KG1 (cell line): ENCODE results near the gene ATP10A.
"Not testable (repeated sequence)": the region's sequence is repeated elsewhere in the genome, so short reads cannot be mapped to it uniquely, and the experiment has no call there.

Source experiments
- DNase-seq: peaks from one replicate; lab custom pipeline; 2025; lab: John Stamatoyannopoulos, UW

The ATP10A gene

DNA sequence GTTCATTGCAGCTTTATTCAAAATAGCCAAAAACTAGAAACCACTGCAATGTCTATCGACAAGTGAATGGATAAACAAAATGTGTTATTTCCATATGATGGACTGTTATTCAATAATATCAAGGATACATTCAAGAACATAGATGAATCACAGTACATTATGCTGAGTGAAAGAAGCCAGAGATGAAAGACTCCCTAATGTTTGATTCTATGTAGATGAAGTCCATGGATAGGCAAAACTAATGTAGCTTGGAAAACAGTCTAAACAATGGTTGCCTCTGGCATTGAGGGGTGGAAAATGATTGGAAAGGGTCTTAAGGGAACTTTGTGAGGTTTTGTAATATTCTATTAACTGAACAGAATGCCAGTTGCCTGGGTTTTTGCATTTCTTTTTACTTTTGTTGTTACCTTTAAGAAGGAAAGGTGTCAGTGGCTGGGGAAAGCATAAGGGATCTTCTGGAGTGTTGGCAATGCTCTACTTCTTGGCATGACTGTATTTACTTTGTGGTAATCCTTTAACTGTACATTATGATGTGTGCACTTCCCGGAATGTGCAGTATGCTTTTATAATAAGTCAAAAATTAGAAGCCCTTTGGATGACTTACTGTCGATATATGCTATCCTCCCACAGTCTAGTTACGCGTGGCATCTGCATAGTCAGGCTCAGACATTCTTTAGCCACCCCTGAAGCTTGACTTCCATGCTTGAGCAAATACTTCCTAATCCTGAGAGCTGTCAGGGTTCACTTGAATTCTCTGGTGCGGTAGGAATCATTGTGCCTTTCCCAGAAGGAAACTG lies 20.5 kb upstream of the ATP10A start:
- DNase-seq = no peak

DNA sequence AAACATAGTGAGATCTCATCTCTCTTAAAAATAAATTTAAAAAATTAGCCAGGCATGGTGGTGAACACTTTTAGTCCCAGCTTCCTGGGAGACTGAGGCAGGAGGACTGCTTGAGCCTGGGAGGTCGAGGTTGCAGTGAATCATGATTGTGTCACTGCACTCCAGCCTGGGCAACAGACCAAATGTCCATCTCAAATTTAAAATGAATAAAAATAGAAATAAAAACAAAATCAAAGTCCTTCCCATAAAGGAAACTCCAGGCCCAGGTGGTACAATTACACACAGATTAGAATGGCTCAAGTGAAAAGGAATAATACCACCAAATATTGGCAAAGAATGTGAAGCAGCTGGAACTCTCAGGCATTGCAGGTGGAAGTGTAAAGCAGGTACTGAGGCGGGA lies 19.3 kb upstream of the ATP10A start:
- DNase-seq = no peak

DNA sequence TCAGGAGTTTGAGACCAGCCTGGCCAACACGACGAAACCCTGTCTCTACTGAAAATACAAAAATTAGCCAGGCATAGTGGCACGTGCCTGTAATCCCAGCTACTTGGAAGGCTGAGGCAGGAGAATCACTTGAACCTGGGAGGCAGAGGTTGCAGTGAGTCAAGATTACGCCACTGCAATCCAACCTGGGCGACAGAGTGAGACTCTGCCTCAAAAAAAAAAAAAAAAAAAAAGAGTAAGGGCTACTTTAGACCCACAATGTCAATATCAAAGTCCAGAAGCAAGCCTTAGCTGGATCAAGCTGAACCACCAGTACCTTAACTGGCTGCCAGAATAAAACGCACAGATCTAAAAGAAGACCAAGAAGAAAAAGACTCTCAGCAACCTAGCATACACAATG lies 17.8 kb upstream of the ATP10A start:
- not testable (repeated sequence) for DNase-seq

DNA sequence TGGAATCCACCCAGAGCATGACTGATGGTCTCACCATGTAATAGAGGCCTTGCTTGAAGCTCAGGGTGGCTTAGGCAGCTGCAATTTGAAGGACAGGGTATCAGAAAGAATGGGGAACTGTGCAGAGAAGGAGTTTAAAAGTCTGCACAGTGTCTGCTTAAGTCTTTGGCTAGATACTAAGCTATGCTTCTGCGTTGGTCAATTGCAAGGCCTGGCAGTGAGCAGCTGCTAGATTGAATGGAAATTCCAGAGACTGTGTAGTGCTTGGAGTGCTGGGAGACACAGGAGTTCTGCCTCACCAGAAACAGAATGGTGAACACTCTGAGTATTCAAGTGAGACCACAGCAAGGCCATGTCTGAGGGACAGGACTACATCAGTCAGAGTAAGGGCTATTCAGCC lies 17.3 kb upstream of the ATP10A start:
- no peak for DNase-seq

DNA sequence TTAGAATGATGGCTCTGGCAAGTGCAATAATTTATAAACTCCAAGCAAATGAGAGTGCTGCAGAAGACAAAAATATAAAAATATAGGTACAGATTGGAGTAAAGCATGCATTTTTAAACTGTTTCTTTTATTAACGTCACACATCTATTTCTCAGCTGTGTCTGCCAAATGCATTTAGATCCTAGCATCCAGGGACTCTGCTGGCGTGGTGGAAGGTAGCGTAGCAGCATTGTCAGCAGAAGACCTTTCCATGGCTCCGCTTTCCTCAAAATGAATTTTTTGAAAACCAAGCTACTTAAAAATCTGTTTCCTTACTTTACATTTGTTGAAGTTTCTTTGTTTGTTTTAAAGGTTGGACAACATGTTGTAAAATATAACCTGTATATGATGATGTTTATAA lies 16.3 kb upstream of the ATP10A start:
- no peak for DNase-seq

DNA sequence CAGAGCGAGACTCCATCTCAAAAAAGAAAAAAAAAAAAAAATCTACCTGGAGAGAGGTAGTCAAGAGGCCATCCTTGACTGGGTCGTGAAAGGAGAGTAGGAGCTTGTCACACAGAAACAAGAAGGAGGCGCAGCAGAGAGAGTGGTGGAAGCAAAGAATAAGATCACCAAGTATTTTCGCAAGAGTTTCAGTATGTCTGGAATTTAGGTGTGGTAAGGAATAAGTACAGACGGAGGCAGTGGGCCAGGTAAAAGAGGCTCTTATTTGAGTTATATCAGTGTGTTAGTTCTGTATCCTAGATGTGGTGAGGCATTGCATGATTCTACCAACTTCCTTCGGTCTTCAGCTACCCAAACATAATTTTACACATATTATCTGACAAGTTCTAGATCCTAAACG lies 14.6 kb upstream of the ATP10A start:
- no peak for DNase-seq

DNA sequence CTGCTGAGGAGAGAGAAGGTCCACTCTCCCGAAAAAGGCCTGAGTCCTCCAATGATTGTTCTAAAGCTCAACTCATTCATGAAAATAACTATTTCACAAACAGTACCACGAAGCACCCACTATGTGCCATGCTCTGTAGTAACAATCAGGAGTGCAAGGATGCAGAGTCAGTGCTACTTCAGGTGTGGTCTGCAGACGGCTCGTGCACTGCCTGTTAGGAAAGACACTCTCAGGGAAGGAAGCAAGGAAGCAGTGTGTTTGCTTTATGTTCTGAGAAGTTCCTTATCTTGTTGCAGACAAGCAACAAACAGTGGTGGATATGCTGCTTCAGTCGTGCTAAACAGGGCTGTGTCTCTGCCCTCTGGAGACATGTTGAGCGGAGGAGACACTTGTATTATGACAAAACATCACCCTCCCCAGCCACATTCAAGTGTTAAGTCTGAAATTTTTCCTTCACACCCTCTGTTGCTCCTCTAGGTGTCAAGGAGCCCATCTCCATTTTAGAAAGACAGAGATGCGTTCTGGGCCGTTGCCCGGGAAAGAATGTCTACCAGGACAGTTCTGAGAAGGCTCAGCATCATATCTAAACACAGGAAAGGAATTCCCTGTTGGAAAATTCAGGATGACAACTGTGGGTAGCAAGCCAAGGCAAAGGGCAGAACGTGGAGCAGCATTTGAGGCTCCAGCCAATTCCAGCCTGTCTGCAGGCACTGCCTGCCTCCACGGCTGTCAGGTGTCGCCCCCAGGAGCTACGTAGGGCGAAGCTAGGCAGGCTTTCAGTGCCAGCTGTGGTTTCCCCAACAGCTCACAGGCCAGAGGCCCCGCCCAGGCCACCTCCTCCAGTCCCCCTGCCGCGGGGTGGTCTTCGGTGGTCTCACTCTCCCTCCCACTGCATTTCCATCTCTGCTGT lies 13.4 kb upstream of the ATP10A start:
- DNase-seq = no peak

DNA sequence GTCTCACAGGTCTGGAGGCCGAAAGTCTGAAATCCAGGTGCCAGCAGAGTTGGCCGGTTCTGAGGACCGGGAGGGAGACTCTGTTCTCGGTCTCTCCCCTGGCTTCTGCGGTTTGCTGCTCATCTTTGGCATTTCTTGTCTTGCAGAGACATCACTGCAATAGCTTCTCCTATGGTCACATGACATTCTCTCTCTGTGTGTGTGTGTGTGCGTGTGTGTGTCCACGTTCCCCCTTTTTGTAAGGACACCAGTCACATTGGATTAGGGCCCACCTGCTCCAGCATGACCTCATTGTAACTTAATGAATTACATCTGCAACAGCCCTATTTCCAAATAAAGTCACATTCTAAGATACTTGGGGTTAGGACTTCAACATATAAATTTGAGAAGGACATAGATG lies 12.4 kb upstream of the ATP10A start:
- no peak for DNase-seq

DNA sequence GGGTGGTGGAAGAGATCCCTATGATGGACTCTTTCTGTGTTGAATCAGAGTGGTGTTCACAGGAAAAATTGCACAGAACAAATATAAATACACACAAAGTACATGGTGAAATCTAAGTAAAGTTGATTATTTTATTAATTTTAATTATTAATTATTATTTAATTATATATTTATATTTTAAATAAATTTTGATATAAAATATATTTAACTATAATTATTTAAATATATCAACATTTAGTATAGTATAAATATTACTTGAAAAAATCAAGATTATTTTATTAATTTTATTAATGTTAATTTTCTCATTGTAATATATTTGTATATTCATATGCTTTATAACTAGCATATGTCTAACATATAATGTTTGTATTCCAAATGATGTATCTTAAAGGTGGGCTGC lies 11.3 kb upstream of the ATP10A start:
- no peak for DNase-seq

DNA sequence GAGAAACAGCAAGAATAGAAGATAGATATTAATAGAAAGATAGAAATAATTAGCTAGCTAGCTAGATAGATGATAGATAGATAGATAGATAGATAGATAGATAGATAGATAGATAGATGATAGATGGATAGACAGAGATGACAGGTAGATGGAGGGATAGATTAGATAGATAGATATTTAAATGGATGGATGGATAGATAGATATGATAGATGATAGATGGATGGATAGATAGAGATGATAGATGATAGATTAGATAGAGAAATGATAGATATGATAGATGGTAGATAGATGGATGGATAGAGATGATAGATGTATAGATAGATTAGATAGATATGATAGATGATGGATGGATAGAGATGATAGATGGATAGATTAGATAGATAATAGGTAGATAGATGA lies 8.3 kb upstream of the ATP10A start:
- DNase-seq = no peak

DNA sequence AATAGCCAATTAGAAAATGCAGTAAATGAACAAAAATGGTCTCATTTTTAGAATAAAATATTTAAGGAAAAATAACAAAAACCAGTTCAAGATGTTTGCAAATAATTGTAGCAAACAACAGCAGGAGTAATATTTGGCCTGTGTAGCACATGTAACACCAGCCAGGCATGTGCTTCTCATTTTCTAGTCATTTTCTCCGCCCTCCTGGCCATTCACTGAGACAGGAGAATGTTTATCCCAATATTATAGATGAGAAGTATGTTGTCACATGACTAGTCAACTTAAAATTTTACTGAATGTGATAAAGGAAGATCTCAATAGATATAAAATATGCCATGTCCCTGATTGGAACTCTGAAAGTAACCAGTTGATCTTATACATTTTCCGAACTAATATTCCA lies 7.8 kb upstream of the ATP10A start:
- no peak for DNase-seq

DNA sequence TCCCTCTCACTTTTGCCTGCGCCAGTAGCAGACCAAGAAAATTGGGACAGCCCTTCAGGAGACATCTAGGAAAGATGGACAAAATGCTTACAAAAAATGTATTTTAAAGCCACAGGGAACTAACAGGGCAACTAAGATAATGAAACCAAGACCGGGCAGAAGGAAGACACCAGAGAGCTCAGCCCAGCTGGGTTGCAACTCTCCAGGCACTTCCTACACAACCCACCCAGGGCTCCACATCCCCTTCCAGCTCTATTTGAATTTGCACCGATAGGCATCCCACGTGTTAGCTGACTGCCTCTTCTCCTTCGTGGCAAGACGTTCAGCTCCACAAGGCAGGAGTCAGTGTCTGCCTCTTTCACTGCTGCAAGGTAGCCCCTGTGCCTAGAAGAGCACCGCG lies 6.6 kb upstream of the ATP10A start:
- no peak for DNase-seq

DNA sequence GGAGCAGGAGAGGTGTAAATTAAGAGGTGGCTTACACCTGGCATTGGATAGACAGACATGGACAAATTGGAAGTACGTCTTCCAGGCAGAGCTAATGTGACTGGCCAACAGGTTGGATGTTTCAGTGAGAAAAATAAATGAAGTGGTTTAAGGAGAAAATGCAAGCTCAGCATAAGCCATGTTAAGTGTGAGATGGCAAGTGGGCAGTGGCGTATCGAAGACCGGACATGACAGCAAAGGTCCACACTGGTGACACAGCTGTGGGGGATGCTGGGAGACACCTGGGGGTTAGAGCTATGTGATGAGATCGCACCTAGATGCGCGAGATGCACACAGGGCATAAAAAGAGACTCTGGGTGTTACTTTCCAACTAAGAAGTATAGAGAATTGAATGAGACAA lies 3.7 kb upstream of the ATP10A start:
- no peak for DNase-seq

DNA sequence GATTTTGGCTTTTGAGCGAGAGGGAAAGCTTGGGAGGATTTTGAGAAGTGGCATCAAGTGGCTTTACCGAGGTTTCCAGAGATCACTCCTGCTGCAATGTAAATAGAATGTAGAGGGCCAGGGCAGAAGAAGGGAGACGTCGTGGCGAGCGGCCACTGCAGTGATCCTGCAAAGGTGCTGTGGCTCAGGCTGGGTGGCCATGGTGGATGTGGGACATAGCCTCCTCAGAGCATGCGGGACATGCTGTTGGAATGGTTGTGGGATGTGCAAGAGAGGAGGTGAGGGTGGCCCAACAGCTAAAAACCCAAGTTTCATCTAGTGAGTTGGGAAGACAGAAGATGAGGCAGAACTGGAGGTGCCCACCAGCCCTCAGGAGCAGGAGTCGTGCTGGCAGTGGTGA lies 3.1 kb upstream of the ATP10A start:
- no peak for DNase-seq

DNA sequence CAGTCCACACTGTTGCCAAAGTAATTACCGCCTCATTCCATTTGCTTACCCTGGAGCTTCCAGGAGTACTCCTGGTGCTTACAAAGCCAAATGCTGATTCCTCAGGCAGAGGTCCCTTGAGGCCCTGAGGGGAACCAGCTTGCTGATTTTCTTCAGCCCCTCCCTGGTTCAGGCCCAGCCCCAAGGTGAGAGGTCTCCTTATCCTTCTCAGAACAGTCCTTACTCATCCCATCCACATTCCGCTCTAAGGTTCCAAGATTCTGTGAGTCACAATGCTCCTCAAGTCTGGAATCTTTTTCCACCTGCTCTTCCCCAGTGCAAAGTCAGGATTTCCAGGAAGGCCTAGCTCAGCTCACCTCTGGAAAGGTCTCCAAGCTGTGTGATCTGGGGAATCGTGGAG lies 1.8 kb upstream of the ATP10A start:
- no peak for DNase-seq

DNA sequence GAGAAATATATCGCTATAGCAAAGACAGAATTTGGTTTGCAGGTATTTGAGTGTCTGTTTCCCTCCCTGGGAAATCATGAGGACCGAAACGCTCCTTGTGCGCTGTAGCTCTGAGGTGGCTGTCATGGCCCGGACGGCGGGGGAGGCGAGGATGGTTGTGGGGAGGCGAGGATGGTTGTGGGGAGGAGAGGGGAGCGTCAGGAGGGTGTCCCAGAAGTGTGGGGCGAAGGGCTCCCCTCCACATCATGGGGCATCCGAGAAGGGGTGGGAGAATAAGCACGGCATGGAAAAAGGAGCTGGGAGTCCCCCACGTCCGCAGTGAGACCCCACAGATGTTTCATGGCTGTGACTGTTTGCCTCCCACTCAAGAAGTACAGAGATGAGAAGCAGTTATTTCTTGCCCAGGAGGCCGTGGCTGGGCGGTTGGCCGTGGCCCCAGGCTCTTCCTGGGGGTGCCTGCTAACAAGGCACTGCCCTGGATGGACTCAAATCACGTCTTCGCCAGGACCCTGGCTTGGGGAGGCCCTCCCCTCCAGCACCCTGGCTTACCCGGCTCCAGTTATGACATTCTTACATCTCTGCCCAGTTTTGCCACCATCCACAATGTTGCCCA lies 947 bp upstream of the ATP10A start:
- no peak for DNase-seq

DNA sequence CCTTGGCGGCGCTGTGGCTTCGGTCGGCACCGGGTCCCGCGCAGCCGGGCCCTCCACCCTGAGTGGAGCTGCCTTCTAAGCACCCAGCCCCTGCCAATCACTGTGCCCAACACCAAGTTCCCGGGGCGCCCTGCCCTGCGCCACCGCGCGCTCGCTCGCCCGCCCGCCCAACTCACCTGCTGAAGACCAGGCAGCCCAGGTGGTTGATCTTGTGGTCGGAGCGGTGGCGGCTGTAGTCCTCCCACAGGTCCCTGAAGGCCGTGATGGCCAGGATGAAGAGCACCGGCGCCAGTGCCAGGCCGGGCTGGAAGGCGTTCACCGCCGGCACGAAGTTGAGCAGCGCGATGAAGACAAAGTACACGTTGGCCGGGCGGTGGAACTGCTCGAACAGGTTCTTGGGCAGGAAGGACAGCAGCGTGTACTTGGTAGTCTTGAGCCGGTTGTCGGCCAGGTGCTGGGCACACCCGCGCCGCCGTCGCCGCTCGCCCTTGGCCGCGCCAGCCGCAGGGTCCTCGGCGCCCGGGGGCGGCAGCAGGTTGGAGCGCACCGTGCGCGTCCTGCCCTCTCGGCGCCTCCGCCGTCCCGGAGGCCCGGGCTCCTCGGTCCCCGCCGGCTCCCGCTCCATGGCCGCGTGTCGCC lies 536 bp downstream of the ATP10A start:
- no peak for DNase-seq

DNA sequence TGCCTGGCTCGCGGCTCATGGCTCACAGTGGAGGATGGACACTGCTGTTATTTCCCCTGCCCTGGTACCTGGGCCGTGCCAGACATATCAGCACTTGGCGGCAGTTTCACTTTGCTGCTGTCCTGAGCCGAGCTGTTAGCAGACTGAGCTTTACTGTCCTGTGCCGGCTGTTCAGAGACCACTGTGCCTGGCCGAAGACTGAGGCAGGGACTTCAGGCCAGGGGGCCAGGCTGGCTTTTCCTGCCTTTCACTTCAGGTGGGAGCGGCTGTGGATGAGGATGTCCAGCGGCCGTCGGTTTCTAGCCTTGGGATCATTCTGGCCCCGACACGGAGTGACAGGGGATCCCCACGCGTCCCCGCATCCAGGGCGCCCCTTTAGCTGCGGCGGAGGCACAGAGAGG lies 1.1 kb downstream of the ATP10A start:
- peak; percentile 10 for DNase-seq

DNA sequence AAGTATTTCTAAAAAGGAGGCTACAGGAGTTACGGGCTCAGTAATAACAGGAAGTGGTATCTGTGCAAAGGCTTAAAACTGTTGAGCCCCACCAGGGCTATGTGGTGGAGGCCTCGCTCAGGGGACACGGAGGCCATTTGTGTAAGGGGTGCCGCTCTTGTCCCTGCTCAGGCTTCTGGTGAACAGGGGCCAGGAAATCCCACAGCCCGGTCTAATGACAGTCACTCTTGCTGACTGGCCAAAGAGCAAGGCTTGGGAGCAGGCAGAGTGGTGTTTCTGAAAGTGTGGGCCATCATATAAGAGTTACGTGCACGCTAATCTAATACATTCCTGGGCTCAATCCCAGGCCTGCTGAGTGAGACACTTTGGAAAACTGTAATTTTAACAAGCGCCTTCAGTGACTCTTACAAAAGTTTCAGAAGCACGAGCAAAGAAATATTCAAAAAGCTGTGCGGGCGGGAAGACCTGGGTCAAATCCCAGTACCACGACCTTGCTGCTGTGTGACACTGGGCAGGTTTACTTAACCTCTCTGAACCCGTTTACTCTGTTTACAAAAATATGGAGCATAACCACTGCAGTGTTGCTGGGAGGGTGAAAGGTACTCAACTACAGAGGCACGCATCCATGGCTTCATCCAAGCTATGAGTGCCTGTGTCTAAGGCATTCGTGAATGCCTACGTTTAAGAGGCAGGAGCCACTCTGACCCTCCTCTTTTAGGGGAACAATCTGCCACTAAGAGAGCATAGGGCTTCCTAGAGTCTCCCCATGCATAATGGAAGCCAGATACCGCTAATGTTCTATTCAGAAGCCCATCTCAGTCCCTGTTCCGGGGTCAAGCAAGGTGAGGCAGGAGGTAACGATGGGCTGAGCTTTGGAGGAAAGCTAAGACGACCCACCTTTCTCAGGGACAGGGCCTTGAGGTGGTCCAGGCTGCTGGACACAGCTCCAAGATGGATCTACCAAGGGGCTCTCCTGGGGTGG lies 2.0 kb downstream of the ATP10A start:
- peak; percentile 22 for DNase-seq

DNA sequence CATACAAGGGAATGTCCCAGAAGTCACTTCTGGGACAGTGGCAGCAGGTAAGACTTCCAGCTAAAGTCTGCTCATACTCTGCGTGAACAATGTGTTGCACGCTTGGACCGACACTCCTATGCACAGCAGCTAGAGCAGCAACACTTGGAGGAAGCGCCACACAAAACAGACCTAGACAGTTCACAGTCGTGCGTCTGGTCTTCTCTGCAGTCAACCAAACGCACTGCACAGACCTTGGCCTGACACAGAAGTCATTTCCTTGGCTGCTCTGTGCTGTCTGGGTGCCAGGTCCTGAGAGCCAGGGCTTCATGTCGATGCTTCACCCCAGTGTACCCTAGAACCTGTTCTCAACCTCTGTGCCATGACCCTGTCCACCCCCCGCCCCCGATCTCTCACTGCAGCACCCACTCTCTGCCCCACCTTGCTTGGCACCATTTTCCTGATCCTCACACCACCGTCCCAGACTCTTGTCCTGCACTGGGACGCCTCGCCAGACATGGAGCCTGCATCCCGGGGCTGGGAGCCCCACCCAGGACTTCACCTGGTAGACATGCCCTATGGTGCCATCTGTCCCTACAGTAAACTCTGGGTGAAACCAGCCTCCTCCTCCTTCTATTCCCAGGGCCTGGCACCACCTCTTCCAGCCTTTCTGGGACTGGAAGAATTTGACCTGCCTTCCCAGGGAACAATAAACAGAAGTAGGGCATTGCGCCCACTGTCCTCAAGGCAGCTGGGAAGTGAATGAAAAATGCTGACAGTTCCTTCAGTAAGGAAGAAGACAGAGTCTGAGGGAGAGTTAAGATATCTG lies 3.1 kb downstream of the ATP10A start:
- DNase-seq = no peak
